ENCODE data around the gene DNAJC24.
A peak's percentile ranks its signal among the peaks of the same experiment; 100 is the strongest.

The DNAJC24 gene

GRCh38 chr11:31433851-31434250 lies 64.2 kb downstream of the DNAJC24 start:
- Mint-ChIP-seq H3K27ac (no peak overlapping the region), H3K4me1 (ENCODE audit: low read depth) (peaks cover 16% of the 10 kb centered on the region), H3K36me3 (ENCODE audit: low read depth) (peaks cover 35% of the 10 kb centered on the region), H3K27me3 (no peaks in the 10 kb centered on the region), H3K4me3 (no peak overlapping the region), H3K9me3 (peaks cover 3% of the 10 kb centered on the region)
- no peak for DNase-seq

GRCh38 chr11:31437742-31438435 lies 68.2 kb downstream of the DNAJC24 start:
- peaks cover 3% of the 10 kb centered on the region for H3K36me3 Mint-ChIP-seq (ENCODE audit: low read depth)
- no peaks in the 10 kb centered on the region for H3K27me3 Mint-ChIP-seq
- H3K4me3 Mint-ChIP-seq: no peak overlapping the region
- no peak for DNase-seq
- H3K4me1 Mint-ChIP-seq (ENCODE audit: low read depth): peaks cover 20% of the 10 kb centered on the region
- H3K27ac Mint-ChIP-seq: peak overlapping the region; percentile 40
- H3K9me3 Mint-ChIP-seq: peaks cover 13% of the 10 kb centered on the region

- peaks cover 20% of the 10 kb centered on the region for H3K4me1 Mint-ChIP-seq (ENCODE audit: low read depth)
Measured at GRCh38 chr11:31441296-31441695, 71.6 kb downstream of the DNAJC24 start.

GRCh38 chr11:31442086-31442485 lies 72.4 kb downstream of the DNAJC24 start:
- DNase-seq: no peak
- H3K36me3 Mint-ChIP-seq (ENCODE audit: low read depth): peaks cover 18% of the 10 kb centered on the region
- no peak overlapping the region for H3K4me3 Mint-ChIP-seq
- peaks cover 13% of the 10 kb centered on the region for H3K9me3 Mint-ChIP-seq
- peaks cover 17% of the 10 kb centered on the region for H3K4me1 Mint-ChIP-seq (ENCODE audit: low read depth)
- no peak overlapping the region for H3K27ac Mint-ChIP-seq
- no peaks in the 10 kb centered on the region for H3K27me3 Mint-ChIP-seq

More at GRCh38 chr11:31441296-31441695, 71.6 kb downstream of the DNAJC24 start:
- Mint-ChIP-seq H3K4me3 (no peak overlapping the region), H3K27ac (no peak overlapping the region), H3K27me3 (no peaks in the 10 kb centered on the region), H3K36me3 (ENCODE audit: low read depth) (peaks cover 13% of the 10 kb centered on the region), H3K9me3 (peaks cover 13% of the 10 kb centered on the region)
- no peak for DNase-seq

GRCh38 chr11:31443802-31444201 lies 74.1 kb downstream of the DNAJC24 start:
- no peak overlapping the region for H3K4me3 Mint-ChIP-seq
- DNase-seq: no peak
- H3K9me3 Mint-ChIP-seq: peaks cover 10% of the 10 kb centered on the region
- H3K27ac Mint-ChIP-seq: no peak overlapping the region
- no peaks in the 10 kb centered on the region for H3K27me3 Mint-ChIP-seq
- peaks cover 5% of the 10 kb centered on the region for H3K4me1 Mint-ChIP-seq (ENCODE audit: low read depth)
- H3K36me3 Mint-ChIP-seq (ENCODE audit: low read depth): peaks cover 32% of the 10 kb centered on the region

DNA sequence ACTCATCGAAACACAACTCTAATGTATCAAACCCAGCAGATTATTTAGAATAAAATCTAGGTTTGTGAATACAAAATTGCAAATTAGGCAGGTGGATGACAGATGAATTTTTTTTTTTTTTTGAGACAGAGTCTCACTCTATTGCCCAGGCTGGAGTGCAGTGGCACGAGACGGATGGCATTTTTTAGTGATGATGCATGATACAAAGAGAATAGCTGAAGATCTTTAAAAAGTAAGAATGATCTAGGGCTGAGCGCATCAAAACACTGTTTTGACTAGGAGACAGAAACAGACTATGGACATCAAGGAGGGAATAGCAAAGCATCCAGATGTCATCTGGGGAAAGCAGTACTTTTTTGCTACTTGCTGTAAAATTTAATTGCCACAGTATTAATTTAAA lies 76.0 kb downstream of the DNAJC24 start:
- Mint-ChIP-seq H3K27ac (no peak overlapping the region), H3K27me3 (no peaks in the 10 kb centered on the region), H3K4me3 (no peak overlapping the region), H3K4me1 (ENCODE audit: low read depth) (no peaks in the 10 kb centered on the region), H3K9me3 (no peaks in the 10 kb centered on the region), H3K36me3 (ENCODE audit: low read depth) (peaks cover 40% of the 10 kb centered on the region)
- DNase-seq: no peak

DNA sequence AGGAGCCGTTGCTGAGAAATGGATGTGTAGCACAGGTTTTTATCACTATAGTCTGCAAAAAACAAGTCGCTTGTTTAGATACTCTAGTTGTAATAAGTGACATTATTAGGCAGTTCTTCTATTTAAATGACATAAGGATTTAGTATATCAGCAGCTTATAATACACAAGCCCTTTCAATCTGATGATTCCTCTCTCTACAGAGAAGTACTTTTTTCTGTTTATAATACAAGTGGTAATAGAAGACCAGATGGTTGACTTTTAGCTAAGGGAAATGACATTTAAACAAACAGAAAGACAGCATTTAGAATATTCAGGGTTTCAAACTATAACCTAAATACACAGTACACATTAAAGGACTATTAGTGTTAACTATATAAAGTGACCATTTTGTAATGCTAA lies 79.4 kb downstream of the DNAJC24 start:
- Mint-ChIP-seq H3K27ac (no peak overlapping the region), H3K36me3 (ENCODE audit: low read depth) (peaks cover 69% of the 10 kb centered on the region), H3K4me1 (ENCODE audit: low read depth) (no peaks in the 10 kb centered on the region), H3K9me3 (no peaks in the 10 kb centered on the region), H3K4me3 (no peak overlapping the region), H3K27me3 (no peaks in the 10 kb centered on the region)
- DNase-seq: no peak

- Mint-ChIP-seq H3K9me3 (no peaks in the 10 kb centered on the region), H3K4me3 (no peak overlapping the region), H3K36me3 (ENCODE audit: low read depth) (peaks cover 75% of the 10 kb centered on the region), H3K4me1 (ENCODE audit: low read depth) (no peaks in the 10 kb centered on the region), H3K27me3 (no peaks in the 10 kb centered on the region), H3K27ac (no peak overlapping the region)
- no peak for DNase-seq
Measured at GRCh38 chr11:31450841-31451240, 81.2 kb downstream of the DNAJC24 start.

- H3K4me3 Mint-ChIP-seq: no peak overlapping the region
- no peaks in the 10 kb centered on the region for H3K27me3 Mint-ChIP-seq
- H3K9me3 Mint-ChIP-seq: no peaks in the 10 kb centered on the region
- H3K27ac Mint-ChIP-seq: no peak overlapping the region
- peaks cover 78% of the 10 kb centered on the region for H3K36me3 Mint-ChIP-seq (ENCODE audit: low read depth)
- DNase-seq: no peak
- H3K4me1 Mint-ChIP-seq (ENCODE audit: low read depth): no peaks in the 10 kb centered on the region
Measured at GRCh38 chr11:31455177-31455576, 85.5 kb downstream of the DNAJC24 start.

GRCh38 chr11:31464436-31464835 lies 94.8 kb downstream of the DNAJC24 start:
- no peak overlapping the region for H3K27ac Mint-ChIP-seq
- no peak for DNase-seq
- H3K27me3 Mint-ChIP-seq: no peaks in the 10 kb centered on the region
- H3K9me3 Mint-ChIP-seq: peaks cover 13% of the 10 kb centered on the region
- no peaks in the 10 kb centered on the region for H3K4me1 Mint-ChIP-seq (ENCODE audit: low read depth)
- H3K36me3 Mint-ChIP-seq (ENCODE audit: low read depth): peaks cover 78% of the 10 kb centered on the region
- no peak overlapping the region for H3K4me3 Mint-ChIP-seq

DNA sequence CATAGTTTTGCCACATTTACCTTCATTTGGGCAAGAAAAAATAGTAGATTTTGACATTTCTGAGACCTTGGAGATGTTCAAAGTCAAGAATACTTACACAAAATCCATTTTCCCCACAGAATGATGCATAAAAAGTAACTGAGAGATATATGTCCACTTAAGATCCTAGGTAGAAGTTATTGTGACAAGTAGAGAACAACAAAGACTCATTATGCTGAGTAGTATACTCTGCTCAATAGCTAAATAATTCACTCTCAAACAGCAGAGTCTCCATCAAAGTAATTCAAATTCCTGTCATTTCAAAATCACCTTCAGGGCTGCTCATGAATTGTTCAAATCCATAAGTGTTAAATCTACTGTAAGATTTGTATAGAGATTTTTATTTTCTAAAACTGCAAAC lies 104.4 kb downstream of the DNAJC24 start:
- Mint-ChIP-seq H3K4me3 (no peak overlapping the region), H3K27ac (no peak overlapping the region), H3K36me3 (ENCODE audit: low read depth) (peaks cover 41% of the 10 kb centered on the region), H3K9me3 (no peaks in the 10 kb centered on the region), H3K27me3 (no peaks in the 10 kb centered on the region), H3K4me1 (ENCODE audit: low read depth) (peaks cover 4% of the 10 kb centered on the region)
- DNase-seq: no peak

DNA sequence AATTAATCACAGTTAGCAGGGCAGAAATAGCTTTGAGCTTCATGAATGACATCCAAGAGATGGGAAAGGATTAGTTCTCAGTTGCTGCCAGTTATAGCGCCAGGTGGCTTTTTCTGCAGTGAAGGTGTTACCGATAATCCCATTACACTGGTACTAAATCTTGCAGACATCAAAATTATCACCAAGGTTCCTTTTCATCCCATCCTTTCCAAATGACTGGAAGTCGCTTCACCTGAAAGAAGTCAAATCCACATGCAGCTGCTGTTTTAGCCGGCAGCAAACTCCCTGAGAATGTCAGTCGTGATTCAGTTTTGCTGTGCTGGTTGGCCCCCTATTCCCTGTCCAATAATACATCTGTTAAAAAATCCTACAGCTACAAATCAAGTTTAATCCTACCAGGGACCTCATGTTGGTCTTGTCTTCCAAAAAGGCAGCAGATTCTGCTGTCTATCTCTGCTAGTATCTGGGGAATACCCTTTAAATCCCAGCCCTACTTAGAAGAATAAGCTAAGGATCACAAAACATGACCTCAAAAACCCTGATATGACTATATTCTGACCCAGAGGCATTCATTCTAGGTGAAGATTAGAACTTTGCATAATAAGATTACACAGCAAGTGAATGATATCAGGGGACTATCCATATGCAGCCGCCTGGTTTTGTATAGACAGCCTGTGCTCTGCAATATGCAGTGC lies 108.0 kb downstream of the DNAJC24 start:
- no peak overlapping the region for H3K4me3 Mint-ChIP-seq
- no peak overlapping the region for H3K27ac Mint-ChIP-seq
- H3K9me3 Mint-ChIP-seq: no peaks in the 10 kb centered on the region
- peaks cover 4% of the 10 kb centered on the region for H3K4me1 Mint-ChIP-seq (ENCODE audit: low read depth)
- no peak for DNase-seq
- H3K36me3 Mint-ChIP-seq (ENCODE audit: low read depth): peaks cover 19% of the 10 kb centered on the region
- no peaks in the 10 kb centered on the region for H3K27me3 Mint-ChIP-seq

DNA sequence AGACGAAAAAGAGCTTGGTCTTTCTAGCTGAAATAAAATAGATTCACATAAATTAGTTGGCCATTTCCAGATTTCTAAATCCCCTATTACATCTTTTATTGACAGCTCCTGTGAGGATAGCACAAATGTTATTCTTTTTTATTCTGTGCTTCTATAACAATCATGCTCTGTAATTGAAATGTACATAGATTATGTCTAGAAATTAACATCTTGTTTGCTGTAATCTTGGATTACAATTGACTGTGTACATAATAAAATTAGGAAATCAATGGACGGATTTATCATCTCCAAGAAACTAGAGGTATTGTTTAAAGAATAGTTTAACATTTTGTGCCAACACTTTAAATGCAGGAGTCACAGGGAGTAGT lies 108.5 kb downstream of the DNAJC24 start:
- H3K36me3 Mint-ChIP-seq (ENCODE audit: low read depth): peaks cover 16% of the 10 kb centered on the region

DNA sequence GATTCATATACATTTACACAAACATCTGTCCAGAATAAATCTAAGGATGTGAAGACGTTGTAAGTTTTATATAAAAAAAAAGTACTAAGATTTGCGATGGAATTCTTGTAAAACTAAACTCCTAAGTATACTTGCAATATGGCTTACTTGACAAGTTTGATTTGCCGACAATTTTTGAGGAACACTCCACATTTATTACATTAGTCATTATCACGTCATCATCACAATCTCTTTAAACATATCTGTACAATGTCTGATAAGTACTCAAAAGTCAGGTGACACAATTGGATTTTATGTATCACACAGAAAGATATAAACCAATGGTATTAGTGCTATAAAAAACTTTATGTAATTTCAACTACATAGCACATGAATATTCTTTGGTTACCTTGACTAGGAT lies 109.4 kb downstream of the DNAJC24 start:
- no peak for DNase-seq
- H3K36me3 Mint-ChIP-seq (ENCODE audit: low read depth): peaks cover 10% of the 10 kb centered on the region
- H3K4me3 Mint-ChIP-seq: no peak overlapping the region
- no peak overlapping the region for H3K27ac Mint-ChIP-seq
- no peaks in the 10 kb centered on the region for H3K9me3 Mint-ChIP-seq
- no peaks in the 10 kb centered on the region for H3K27me3 Mint-ChIP-seq
- H3K4me1 Mint-ChIP-seq (ENCODE audit: low read depth): peaks cover 4% of the 10 kb centered on the region

More for the DNA sequence above, 108.5 kb downstream of the DNAJC24 start:
- no peaks in the 10 kb centered on the region for H3K27me3 Mint-ChIP-seq
- H3K9me3 Mint-ChIP-seq: no peaks in the 10 kb centered on the region
- H3K27ac Mint-ChIP-seq: no peak overlapping the region
- H3K4me1 Mint-ChIP-seq (ENCODE audit: low read depth): peaks cover 4% of the 10 kb centered on the region
- no peak overlapping the region for H3K4me3 Mint-ChIP-seq
- no peak for DNase-seq

GRCh38 chr11:31480930-31481329 lies 111.3 kb downstream of the DNAJC24 start:
- Mint-ChIP-seq H3K27me3 (no peaks in the 10 kb centered on the region), H3K4me3 (no peak overlapping the region), H3K27ac (no peak overlapping the region), H3K9me3 (no peaks in the 10 kb centered on the region), H3K4me1 (ENCODE audit: low read depth) (peaks cover 9% of the 10 kb centered on the region), H3K36me3 (ENCODE audit: low read depth) (peaks cover 5% of the 10 kb centered on the region)
- DNase-seq: no peak

Measured in activated T-cell treated with anti-CD3 and anti-CD28 coated beads, Interleukin-2, amount 50 U/mL, for 24 hours (primary cell).